Testis (tissue), 3 donors: ENCODE results near the gene SPATA7. TPM values are rescaled to one million over a fixed set of nuclear protein-coding genes. Genes with fewer than 3 reads are reported as not detected.
"Not testable (repeated sequence)": the region's sequence is repeated elsewhere in the genome, so short reads cannot be mapped to it uniquely, and the experiment has no call there.

Experiments used
- DNase-seq: peaks from one replicate; pipeline ENCODE4 v3.0.0-alpha.2; 2019
- H3K27ac ChIP-seq, 2 donors: fragments of 200-600 bp; sonication (generic); one replicate each; pipeline ENCODE4 v1.5.1; 2019
- H3K27me3 ChIP-seq: fragments of 200-600 bp; sonication (generic); one replicate; pipeline ENCODE4 v1.5.1; 2019
- H3K36me3 ChIP-seq: fragments of 200-600 bp; sonication (generic); one replicate; pipeline ENCODE4 v1.5.1; 2017; ENCODE audit warnings: low read depth; ENCODE audit errors: missing control alignments
- H3K4me1 ChIP-seq: fragments of 200-600 bp; sonication (generic); one replicate; pipeline ENCODE4 v1.5.1; 2019
- H3K4me3 ChIP-seq, 2 donors: fragments of 200-600 bp; sonication (generic); one replicate each; pipeline ENCODE4 v1.5.1; 2017 to 2019
- H3K9me3 ChIP-seq: fragments of 200-600 bp; sonication (generic); one replicate; pipeline ENCODE4 v1.5.1; 2017
- CTCF ChIP-seq, 3 experiments: fragments of 450-650 bp in 2 of 3; fragments of 200-600 bp in 1 of 3; sonication (generic) in 1 of 3; IDR thresholded peaks; one replicate each; pipeline ENCODE4 v1.5.1; 2016 to 2019; ENCODE audit warnings: antibody characterized with exemption in 3 of 3, mild to moderate bottlenecking in 2 of 3, moderate library complexity in 1 of 3
- POLR2A ChIP-seq: fragments of 450-650 bp; IDR thresholded peaks from one replicate; pipeline ENCODE4 v1.6.1; 2017; ENCODE audit warnings: antibody characterized with exemption, mild to moderate bottlenecking, moderate library complexity
- WGBS, 2 donors: methylation state at CpG; one replicate each; pipeline ENCODE4 v1.1.5; 2018; 5-methylcytosine and 5-hydroxymethylcytosine counted together
- intact Hi-C: fragments of 100-400 bp; cut with DNase I; formaldehyde crosslinking; loops from one replicate; pipeline ENCODE4 v1.15.1; 2023; ENCODE audit warnings: low total_unique reads
- polyA plus RNA-seq: library from polyadenylated mRNA; stranded (reverse); fragments of 350-450 nt; fragmentation: Illumina TruSeq; extraction: RNeasy Lipid Tissue Mini Kit (QIAGEN cat#74804); gene quantifications from one replicate; pipeline ENCODE4 v1.2.3, GENCODE V29; 2014; ENCODE audit warnings: low read depth, low replicate concordance; ENCODE audit not compliant: insufficient read depth
- total RNA-seq, 2 donors: library from RNA; depleted of rRNA; stranded (reverse); fragments of >200 nt; gene quantifications; one replicate each; pipeline ENCODE4 v1.2.3, GENCODE V29; 2016

The SPATA7 gene
- total and polyA plus RNA-seq, 3 donors from 2014 or later = 54.8 to 113 (median 87.3) TPM

GRCh38 chr14:88363644-88364043, 21.8 kb upstream of the SPATA7 start:
- Histone ChIP-seq H3K9me3 (no peaks in the 10 kb centered on the region), H3K27ac (no peak overlapping the region), H3K27me3 (no peaks in the 10 kb centered on the region), H3K36me3 (no peaks in the 10 kb centered on the region), H3K4me1 (no peaks in the 10 kb centered on the region), H3K4me3 (no peak overlapping the region)
- 85 to 86% methylated on average over 4 of the region's 4 CpGs for WGBS, 2 donors
- intact Hi-C loops = no loop called here
- no peak for DNase-seq
- no peak for TF ChIP-seq POLR2A

- Histone ChIP-seq H3K27ac (no peak overlapping the region), H3K27me3 (no peaks in the 10 kb centered on the region), H3K9me3 (no peaks in the 10 kb centered on the region), H3K4me1 (no peaks in the 10 kb centered on the region), H3K36me3 (no peaks in the 10 kb centered on the region), H3K4me3 (no peak overlapping the region)
- intact Hi-C loops = no loop called here
- TF ChIP-seq CTCF (IDR thresholded peaks at IDR 0.05) (no peak), POLR2A (no peak)
- no peak for DNase-seq
- 76 to 79% methylated on average over 4 of the region's 4 CpGs for WGBS, 2 donors
Observed at GRCh38 chr14:88364710-88365413, 20.6 kb upstream of the SPATA7 start.

GRCh38 chr14:88369496-88369895, 16.0 kb upstream of the SPATA7 start:
- intact Hi-C loops = no loop called here

GRCh38 chr14:88379706-88380343, 5.6 kb upstream of the SPATA7 start:
- no peak for DNase-seq
- no peak overlapping the region for H3K27ac ChIP-seq
- peaks cover 3% of the 10 kb centered on the region for H3K4me1 ChIP-seq
- intact Hi-C loops = loop anchor here (10.0 kb wide), 1 partner anchor 175 kb away; the partner anchor contains the start of gene PTPN21
- no peaks in the 10 kb centered on the region for H3K9me3 ChIP-seq
- no peak for TF ChIP-seq POLR2A
- TF ChIP-seq CTCF (IDR thresholded peaks at IDR 0.05) = no peak
- no peaks in the 10 kb centered on the region for H3K27me3 ChIP-seq
- no peak overlapping the region for H3K4me3 ChIP-seq
- 71 to 80% methylated on average over 5 of the region's 5 CpGs for WGBS, 2 donors
- no peaks in the 10 kb centered on the region for H3K36me3 ChIP-seq

More at GRCh38 chr14:88369496-88369895, 16.0 kb upstream of the SPATA7 start:
- Histone ChIP-seq H3K27me3 (no peaks in the 10 kb centered on the region), H3K4me3 (no peak overlapping the region), H3K36me3 (no peaks in the 10 kb centered on the region), H3K4me1 (no peaks in the 10 kb centered on the region), H3K9me3 (no peaks in the 10 kb centered on the region), H3K27ac (no peak overlapping the region)
- 75 to 85% methylated on average over 1 of the region's 1 CpG for WGBS, 2 donors
- no peak for DNase-seq
- TF ChIP-seq CTCF (IDR thresholded peaks at IDR 0.05) (no peak), POLR2A (no peak)

GRCh38 chr14:88380405-88380804, 5.1 kb upstream of the SPATA7 start:
- Histone ChIP-seq H3K27ac (no peak overlapping the region), H3K4me1 (peaks cover 3% of the 10 kb centered on the region), H3K4me3 (no peak overlapping the region), H3K36me3 (no peaks in the 10 kb centered on the region), H3K9me3 (no peaks in the 10 kb centered on the region), H3K27me3 (no peaks in the 10 kb centered on the region)
- intact Hi-C loops = loop anchor here (10.0 kb wide), 1 partner anchor 174 kb away; the partner anchor contains the start of gene PTPN21
- no peak for DNase-seq
- TF ChIP-seq POLR2A (no peak), CTCF (IDR thresholded peaks at IDR 0.05) (peak in 2 of 3 experiments; percentile 14 to 15)
- WGBS, 2 donors = 31 to 46% methylated on average over 3 of the region's 3 CpGs

- H3K4me3 ChIP-seq, H3K27me3 ChIP-seq, H3K27ac ChIP-seq, H3K9me3 ChIP-seq, H3K4me1 ChIP-seq, H3K36me3 ChIP-seq, DNase-seq: not testable (repeated sequence)
- intact Hi-C loops = loop anchor here (10.0 kb wide), 1 partner anchor 173 kb away; the partner anchor contains the start of gene PTPN21
- 91 to 96% methylated on average over 12 of the region's 12 CpGs for WGBS, 2 donors
Observed at GRCh38 chr14:88381634-88382033, 3.8 kb upstream of the SPATA7 start.
